Chondrocyte (in vitro differentiated cells): ENCODE results near the gene NCAPH2. TPM values are rescaled to one million over a fixed set of nuclear protein-coding genes. Genes with fewer than 3 reads are reported as not detected.

Experiments
- DNase-seq: peaks from one replicate; pipeline ENCODE4 v3.0.0; 2021; ENCODE audit warnings: mixed read lengths, low spot score
- H3K27ac Mint-ChIP-seq: one replicate; pipeline ENCODE4 v1.8.0; 2021; ENCODE audit warnings: mild to moderate bottlenecking, moderate library complexity, mixed read lengths; ENCODE audit not compliant: unreplicated experiment
- H3K27me3 Mint-ChIP-seq: 2 replicates; pipeline ENCODE4 v1.8.0; 2021; ENCODE audit warnings: low read depth, mixed read lengths
- H3K36me3 Mint-ChIP-seq: 2 replicates; pipeline ENCODE4 v1.8.0; 2021; ENCODE audit warnings: low read depth, mixed read lengths
- H3K4me1 Mint-ChIP-seq: 2 replicates; pipeline ENCODE4 v1.8.0; 2021; ENCODE audit warnings: low read depth, mild to moderate bottlenecking, mixed read lengths
- H3K4me3 Mint-ChIP-seq: one replicate; pipeline ENCODE4 v1.8.0; 2021; ENCODE audit warnings: mild to moderate bottlenecking, moderate library complexity, mixed read lengths; ENCODE audit not compliant: unreplicated experiment
- H3K9me3 Mint-ChIP-seq: 2 replicates; pipeline ENCODE4 v1.8.0; 2021; ENCODE audit warnings: low read depth, mixed read lengths
- total RNA-seq: library from RNA; stranded (reverse); gene quantifications from 3 replicates; pipeline ENCODE4 v1.2.1, GENCODE V29; 2021
- TF ChIP-seq, protein P1 (sequence below): fragments of 200-600 bp; sonication (generic); IDR thresholded peaks from 2 replicates; pipeline ENCODE4 v1.5.0; 2021; ENCODE audit warnings: antibody characterized with exemption, mild to moderate bottlenecking, moderate library complexity

The NCAPH2 gene
- total RNA-seq, 1 donor from 2014 or later: 38.9 TPM

DNA sequence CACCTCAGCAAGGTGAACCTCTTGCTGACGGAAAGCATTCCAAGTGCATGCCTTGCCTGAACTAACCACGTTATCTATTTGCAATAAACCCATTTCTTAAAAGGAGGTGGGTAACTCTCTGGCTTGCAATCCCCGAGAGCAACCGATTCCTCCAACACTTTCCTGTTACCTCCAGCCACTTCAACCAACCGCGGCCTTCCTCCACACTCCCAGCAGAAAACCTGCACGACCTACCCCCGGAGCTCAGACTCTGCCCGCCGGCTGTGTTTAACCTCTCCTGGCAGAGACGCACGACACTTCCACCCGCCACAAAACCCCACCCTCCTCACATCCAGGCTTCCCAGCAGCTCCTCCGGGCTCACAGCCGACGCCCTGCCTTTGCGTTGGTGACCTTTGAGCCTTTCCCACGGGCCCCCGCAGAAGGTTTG is 16.7 kb downstream of the NCAPH2 start:
- Mint-ChIP-seq H3K27ac (peak overlapping the region; percentile 89), H3K36me3 (peaks cover 4% of the 10 kb centered on the region), H3K4me3 (peak overlapping the region; percentile 95), H3K27me3 (no peaks in the 10 kb centered on the region), H3K4me1 (peaks cover 46% of the 10 kb centered on the region), H3K9me3 (no peaks in the 10 kb centered on the region)
- DNase-seq: peak; percentile 69
- TF ChIP-seq, protein P1, sequence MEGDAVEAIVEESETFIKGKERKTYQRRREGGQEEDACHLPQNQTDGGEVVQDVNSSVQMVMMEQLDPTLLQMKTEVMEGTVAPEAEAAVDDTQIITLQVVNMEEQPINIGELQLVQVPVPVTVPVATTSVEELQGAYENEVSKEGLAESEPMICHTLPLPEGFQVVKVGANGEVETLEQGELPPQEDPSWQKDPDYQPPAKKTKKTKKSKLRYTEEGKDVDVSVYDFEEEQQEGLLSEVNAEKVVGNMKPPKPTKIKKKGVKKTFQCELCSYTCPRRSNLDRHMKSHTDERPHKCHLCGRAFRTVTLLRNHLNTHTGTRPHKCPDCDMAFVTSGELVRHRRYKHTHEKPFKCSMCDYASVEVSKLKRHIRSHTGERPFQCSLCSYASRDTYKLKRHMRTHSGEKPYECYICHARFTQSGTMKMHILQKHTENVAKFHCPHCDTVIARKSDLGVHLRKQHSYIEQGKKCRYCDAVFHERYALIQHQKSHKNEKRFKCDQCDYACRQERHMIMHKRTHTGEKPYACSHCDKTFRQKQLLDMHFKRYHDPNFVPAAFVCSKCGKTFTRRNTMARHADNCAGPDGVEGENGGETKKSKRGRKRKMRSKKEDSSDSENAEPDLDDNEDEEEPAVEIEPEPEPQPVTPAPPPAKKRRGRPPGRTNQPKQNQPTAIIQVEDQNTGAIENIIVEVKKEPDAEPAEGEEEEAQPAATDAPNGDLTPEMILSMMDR: no peak

DNA sequence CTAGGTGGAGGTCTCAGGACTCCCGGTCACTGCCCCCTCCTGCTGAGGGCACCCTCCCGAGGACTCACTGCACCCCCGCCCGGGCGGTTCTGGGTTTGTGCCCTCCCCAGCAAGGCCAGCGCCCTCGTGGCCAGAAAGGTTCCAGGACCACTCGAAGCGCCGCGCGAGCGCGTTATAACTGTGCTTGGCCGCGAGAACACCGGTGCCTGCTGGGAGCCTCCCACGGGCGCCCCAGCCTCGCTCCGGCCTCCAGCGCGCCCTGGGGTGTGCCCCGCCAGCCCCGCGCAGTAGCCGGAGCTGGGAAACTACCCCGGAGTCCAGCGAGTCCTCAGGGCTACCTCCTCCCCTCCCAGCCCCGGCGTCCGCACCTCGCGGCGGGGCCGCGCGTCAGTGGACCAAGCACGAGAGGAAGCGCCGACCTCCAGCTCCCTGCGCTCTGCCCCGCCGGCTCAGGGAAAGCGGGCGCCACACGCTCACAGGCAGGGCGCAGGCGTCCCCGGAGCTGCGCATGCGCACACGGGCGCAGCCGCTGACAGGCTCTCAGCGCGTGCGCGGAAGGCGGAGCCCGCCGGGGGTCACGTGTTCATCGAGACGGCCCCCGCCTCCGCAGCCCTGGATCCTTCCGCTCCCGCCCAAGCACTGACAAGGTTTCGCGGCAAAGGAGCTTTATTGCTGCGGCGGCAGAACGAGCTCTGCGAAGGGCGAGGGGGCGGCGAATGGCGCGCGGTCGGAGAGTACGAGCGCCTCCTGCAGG is 17.3 kb downstream of the NCAPH2 start, which contains the start of gene SCO2:
SCO2 (minus strand) TSS at position 495 of the 754 bp plus-strand sequence. CDS start 1,187 bp downstream, outside the sequence.
- H3K27ac Mint-ChIP-seq: peak within 1 kb of the TSS; percentile 92
- H3K4me3 Mint-ChIP-seq: peak within 1 kb of the TSS; percentile 95
- no peaks in the 10 kb centered on the region for H3K9me3 Mint-ChIP-seq
- no peaks in the 10 kb centered on the region for H3K27me3 Mint-ChIP-seq
- peaks cover 3% of the 10 kb centered on the region for H3K36me3 Mint-ChIP-seq
- peaks cover 46% of the 10 kb centered on the region for H3K4me1 Mint-ChIP-seq
- peak; percentile 97 for DNase-seq
- TF ChIP-seq, protein P1: peak; percentile 73

DNA sequence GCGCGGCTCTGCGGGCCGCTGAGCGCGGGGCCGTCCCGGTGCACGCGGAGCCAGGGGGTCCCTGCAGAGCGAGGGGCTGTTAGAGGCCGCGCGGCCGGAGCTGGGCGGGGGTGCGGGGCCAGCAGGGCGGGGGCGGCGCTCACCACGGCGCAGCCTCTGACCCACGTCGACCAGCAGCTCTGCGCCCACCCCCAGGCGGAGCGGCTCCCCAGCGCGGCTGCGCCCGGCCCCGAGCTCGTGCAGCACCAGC is 17.8 kb downstream of the NCAPH2 start:
- TF ChIP-seq, protein P1: no peak
- H3K27me3 Mint-ChIP-seq: no peaks in the 10 kb centered on the region
- peaks cover 3% of the 10 kb centered on the region for H3K36me3 Mint-ChIP-seq
- no peak overlapping the region for H3K27ac Mint-ChIP-seq
- no peaks in the 10 kb centered on the region for H3K9me3 Mint-ChIP-seq
- peak overlapping the region; percentile 95 for H3K4me3 Mint-ChIP-seq
- DNase-seq: no peak
- H3K4me1 Mint-ChIP-seq: peaks cover 46% of the 10 kb centered on the region

DNA sequence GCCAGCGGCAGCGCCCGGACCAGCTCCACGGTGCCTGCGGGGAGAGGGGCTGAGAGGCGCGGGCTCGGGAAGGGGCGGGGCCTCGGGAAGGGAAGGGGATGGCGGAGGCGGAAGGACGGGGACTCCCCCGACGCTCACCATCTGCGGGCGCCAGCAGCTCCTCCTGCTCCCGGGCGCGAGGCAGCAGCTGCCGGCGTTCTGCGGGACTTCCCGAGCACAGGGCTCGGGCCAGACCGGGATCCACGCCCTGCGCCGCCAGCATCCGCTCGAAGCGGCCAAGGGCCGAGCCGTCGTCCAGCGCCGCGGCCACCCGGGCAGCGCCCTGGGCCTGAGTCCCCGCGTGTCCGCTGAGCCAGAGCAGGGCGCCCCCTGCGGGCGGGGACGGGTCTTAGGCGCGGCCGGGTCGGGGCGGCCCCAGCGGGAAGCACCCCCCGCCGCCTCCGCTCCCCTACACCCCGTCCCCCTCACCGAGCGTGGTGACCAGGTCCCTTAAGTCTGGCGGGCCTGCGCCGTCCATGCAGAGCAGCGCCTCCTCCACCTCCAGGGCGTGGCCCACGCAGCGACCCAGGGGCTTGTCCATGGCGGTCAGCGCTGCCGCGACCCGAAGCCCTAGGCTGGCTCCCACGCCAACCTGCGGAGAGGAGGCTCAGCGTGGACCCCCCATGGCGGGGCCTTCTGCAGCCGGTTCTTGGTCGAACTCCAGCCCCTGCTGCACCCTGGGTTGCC is 18.2 kb downstream of the NCAPH2 start:
- DNase-seq: peak; percentile 92
- H3K4me3 Mint-ChIP-seq: peak overlapping the region; percentile 70
- TF ChIP-seq, protein P1: peak; percentile 79
- H3K36me3 Mint-ChIP-seq: peaks cover 3% of the 10 kb centered on the region
- no peaks in the 10 kb centered on the region for H3K9me3 Mint-ChIP-seq
- peaks cover 49% of the 10 kb centered on the region for H3K4me1 Mint-ChIP-seq
- H3K27ac Mint-ChIP-seq: peak overlapping the region; percentile 92
- no peaks in the 10 kb centered on the region for H3K27me3 Mint-ChIP-seq
